Activated CD8-positive, alpha-beta memory T cell treated with anti-CD3 and anti-CD28 coated beads, Interleukin-2, amount 50 U/mL, for 1 hour (primary cell): Measurements from ENCODE around the gene KIF19.

ENCODE experiments used
- DNase-seq: peaks from one replicate; pipeline ENCODE4 v3.0.0-alpha.2; 2020; ENCODE audit errors: extremely low read depth

KIF19 gene

DNA sequence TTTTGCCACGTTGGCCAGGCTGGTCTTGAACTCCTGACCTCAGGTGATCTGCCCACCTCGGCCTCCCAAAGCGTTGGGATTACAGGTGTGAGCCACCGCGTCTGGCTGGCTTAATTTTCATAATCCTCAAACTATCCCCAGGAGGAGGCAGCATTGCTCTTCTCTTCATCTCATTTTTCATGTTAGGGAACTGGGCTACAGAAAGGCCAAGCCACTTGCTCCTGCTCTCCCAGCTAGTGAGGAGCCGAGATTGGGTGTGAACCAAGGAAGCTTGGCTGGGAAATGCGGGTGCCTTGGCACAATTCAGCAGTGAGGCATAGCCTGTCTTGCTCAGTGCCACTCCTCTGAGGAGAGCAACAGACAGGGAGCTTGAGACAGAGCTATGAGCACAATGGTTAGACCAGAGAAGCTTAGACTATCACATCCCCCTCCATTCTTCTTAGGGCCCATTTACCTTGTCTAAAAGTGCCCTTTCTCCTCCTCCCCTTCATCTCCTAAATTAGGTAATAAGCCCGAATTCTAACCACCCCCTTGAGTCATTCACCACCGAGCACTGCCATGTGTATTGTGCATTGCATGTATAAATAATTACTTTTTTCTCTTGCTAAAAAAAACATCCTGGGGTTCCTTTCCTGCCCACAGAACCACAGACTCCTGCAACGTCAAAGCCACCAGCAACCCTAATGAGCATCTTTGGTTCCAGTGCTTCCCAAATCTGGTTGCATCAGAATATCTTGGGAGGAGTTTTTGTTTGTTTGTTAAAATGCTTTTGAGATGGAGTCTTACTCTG, 20.0 kb upstream of the KIF19 start:
- no peak for DNase-seq

DNA sequence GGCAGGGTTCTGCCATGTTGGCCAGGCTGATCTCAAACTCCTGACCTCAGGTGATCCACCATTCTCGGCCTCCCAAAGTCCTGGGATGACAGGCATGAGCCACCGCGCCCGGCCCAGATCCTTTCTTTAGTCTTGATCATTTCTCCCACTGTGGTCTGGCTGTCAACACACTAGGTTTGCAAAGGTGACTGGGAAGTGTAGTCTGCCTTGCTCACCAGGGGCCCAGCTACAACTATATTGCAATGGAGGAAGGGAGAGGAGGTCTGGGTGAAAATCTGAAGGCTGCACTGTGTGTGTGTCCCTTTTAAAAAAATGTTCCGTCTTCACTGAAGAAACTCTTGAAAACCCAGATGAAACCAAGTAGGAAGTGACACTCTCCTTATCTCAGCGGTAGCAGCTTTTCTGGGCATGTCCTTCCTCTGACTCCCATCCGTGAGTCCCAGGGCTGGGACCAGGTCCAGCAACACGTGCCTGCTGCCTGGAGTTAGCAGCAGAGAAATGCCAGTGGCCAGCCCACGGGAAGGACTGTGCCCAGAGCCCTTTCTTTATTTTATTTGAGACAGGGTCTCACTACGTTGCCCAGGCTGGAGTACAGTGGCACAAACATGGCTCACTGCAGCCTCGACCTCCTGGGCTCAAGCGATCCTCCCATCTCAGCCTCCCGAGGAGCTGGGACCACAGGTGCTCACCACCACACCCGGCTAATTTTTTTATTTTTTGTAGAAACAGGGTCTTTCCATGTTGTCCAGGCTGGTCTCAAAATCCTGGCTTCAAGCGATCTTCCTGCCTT, 17.8 kb upstream of the KIF19 start:
- no peak for DNase-seq

DNA sequence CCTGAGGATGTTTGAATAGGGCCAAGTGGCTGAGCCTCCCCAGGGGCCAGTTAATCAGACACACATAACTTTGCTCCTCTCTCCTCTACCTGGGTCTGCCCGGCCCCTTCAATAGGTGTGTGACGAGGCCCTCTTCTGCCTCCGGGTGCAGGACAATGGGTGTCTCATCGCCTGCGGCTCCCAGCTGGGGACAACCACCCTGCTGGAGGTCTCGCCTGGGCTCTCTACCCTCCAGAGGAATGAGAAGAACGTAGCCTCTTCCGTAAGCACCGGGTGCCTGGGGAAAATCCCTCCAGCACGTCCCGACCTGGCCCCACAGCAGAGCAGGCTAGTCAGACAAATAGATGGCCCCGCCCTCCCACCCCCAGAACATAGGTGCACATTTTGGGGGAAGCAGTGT, 16.1 kb upstream of the KIF19 start:
- no peak for DNase-seq

DNA sequence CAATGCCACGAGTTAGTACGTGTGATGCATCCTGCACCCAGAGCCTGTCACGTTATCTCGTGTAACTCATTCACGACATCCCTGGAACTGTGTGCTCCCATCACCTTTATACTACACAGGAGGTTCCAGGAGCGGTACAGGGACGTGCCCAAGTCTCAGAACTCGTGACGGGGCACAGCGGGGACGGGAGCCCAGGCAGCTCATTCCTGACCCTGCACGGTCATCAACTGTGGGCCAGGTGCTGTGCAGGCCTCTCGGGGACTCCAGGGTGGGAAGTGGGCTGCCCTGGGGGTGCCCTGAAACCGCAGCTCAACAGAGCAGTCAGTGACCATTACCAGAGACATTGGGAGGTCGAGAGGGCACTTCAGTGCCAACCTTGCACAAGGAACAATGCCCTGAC, 11.1 kb upstream of the KIF19 start:
- no peak for DNase-seq

DNA sequence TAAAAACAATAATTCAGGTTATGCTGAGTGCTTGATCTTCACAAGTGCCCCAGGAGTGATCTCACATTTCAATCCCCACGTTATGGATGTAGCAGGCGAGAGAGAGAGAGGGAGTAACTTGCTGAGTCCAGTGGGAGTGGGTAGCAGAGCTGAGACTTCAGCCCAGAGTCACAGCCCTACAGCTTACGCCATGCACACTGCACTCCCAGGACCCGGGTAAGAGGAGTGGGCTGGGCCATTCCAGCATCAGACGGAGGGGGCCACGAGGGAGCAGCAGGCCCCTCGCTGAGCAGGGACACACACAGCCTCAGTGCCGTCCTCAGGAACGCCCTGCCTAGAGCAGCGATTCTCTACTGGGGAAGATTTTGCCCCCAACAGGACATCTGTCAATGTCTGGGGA, 9.8 kb upstream of the KIF19 start:
- DNase-seq, result no peak

DNA sequence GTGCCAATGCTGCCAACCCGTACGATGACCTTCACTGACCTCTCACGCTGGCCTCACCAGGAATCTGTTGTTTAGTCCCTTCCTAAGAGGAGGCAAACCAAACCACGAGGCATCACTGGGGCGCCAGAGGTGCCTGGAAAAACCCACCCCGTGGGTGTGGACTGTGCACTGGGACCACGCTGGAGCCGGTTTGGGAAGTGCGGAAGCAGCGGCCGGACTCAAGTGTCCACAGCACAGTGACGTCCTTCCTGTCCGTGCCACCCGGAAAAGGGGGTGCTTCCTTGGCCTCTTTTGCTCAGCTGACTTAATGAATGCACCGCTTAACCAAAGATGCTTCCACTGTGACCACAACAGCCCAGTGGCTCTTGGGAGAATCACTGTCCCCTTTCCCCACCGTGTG, 9.0 kb upstream of the KIF19 start:
- no peak for DNase-seq

DNA sequence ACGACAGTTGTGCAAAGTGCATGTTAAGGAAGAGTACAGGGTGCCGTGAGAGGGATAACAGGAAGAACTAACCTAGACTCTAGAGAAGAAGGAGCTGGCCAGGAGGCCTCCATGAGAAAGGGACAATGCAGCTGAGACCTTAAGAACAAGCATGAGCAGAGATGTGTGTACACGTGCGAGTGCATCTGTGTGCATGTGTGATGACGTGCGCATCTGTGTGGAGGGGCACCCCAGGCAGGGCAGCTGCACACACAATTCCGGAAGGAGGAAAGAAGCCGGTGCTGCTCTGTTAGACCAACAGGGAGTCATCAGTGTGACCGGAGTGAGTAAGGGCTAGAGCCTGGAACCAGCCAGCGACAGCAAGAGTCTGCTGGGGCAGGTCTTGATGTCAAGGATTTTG, 7.6 kb upstream of the KIF19 start:
- DNase-seq, result no peak

DNA sequence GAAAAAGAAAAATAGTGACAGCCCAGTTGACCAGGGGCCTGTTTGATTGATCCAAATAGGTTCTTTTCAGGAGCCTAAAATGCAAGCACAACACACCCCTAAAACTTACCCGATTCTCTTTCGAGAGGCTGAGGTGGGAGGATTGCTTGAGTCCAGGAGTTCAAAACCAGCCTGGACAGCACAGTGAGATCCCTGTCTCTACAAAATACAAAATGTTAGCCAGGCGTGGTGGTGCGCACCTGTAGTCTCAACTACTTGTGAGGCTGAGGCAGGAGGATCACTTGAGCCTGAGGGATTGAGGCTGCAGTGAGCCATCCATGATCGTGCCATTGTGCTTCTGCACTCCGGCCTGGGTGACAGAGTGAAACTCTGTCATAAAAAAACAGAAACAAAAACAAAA, 1.5 kb upstream of the KIF19 start:
- DNase-seq, result no peak

DNA sequence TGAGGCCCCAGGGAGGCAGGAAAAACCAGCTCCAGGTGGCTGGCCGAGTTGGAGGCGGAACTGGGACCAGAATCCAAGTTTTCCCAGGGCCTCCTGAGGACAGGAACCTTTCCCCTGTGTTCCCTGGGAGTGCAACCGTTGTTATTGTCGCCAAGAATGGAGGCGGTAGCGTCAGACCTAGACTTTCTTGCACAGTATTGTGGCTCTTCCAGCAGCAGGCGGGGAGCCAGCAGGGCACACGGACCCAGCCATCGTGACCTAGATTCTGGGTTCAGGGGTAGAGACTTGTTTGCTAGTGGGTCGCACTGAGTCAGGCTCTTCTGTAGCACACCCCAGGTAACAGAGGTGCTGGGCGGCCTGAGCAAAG, 667 bp upstream of the KIF19 start:
- no peak for DNase-seq

DNA sequence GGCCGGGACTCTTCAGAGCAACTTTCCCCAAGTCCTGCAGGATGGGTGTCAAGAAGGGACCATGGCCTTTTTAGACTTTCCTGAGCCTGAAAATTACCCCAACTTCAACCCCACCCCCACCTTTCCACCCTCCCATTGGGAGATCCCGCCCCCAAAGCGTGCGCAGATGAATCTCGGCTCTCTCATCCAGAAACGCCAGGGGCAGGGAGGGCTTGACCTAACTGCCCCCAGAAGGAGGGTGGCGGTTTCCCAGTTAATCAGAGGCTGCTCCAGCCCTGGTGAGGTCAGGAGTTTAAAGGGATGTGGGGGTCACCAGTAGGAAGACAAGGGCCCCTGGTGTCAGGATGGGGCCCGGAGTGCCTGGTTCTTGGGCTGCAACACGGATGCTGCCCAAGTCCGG, 480 bp downstream of the KIF19 start:
- no peak for DNase-seq

DNA sequence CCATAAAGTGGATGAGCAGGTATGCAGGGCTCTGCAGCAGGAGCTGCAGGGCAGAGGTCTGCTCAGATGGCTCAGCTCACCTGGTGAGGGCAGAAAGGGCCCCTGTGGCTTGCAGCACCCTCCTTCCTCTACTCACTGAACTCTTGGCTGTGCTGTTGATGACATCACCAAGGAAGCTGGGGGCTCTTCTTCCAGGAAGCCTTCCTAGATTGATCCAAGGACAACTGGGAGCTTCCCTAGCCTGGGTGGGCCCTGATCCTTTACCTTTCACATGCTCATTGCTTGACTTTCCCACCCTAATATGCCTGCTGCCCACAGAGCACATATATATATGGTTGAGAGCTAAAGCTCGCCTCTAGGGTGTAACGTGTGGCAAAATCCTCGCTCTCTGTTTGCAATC, 2.5 kb downstream of the KIF19 start:
- no peak for DNase-seq

DNA sequence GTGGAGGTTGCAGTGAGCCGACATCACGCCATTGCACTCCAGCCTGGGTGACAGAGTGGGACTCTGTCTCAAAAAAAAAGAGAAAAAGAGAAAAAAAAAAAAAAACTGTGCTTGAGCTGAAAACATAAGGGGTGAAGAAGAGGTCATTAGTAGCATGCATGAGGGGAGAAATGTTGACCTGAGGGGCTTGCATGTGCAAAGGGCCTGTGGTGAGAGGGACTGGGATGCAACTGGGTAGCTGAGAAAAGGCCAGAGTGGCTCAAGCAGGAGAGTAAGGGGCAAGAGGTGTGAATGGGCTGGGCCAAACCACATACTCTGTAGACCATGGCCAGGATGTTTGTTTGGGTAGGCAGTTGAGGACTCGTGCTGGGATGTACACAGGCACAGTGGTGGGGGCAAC, 3.4 kb downstream of the KIF19 start:
- DNase-seq, result no peak

DNA sequence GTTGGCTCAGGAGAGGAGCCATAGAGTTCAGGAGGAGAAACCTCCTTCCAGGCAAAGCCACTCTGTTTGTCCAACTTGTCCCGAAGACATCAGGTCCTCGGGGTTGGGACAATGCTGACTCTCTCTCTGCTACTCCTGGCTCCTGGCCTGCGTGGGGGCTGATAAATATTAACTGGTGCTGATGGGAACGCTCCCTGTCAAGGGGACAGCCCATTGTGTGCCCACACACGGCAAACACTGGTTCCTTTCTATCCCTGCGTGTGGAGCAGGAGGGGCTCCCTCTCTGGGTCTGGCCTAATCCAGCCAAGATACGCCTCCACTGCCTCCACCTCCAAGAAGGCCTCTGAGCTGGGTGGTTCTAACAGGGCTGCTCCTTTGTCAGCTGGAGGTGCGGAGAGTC, 4.4 kb downstream of the KIF19 start:
- no peak for DNase-seq

DNA sequence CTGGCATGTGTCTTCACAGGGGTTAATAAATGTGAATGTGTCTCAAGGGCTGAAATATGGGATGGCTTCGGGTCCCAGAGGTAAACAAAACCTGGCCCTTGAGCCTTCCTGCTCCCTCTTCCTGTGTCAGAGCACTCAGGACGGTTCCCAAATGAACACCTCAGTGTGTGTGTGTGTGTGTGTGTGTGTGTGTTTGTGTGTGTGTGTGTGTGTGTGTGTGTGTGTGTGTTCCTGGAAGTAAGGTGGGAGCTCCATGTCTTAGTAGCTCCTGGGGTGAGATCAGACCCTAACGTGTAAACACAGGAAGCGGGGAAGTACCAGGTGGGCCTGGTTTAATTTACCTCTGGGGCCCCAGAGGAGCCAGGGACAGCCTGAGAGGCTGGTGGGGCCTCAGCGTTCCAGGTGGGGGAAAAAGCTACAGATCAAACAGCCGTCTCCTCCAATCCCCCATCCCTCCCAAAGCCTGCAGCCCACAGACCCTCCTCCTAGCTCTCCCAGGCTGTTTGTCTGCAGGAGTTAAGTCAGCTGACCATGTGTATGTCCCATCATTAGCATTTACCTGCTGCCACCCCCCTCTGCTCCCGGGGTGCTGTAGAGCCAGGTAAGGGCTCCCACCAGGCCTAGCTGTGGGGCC, 6.1 kb downstream of the KIF19 start:
- no peak for DNase-seq

DNA sequence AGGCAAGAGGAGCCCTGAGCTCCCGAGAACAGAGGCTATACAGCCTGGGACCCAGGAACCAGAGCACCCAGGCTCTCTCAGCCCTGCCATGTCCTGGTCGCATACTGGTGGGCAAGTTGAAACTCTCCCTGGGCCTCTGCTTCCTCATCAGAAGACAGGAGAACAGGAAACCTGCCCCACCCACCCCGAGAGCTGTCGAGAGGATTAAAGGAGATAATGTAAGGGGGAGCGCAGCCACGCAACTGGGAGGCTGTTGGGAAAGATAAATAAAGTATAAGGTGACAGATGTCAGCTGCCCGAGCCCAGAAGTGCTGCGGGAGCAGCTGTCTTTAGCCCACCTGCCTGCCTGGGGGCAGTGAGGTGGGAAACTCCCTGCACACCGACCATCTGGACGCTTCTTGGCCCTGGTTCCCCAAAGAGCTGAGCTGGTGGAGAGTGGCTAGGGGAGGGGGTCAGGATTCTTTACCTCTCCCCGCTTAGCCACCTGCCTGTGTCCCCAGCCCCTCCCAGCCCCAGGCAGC, 6.8 kb downstream of the KIF19 start:
- no peak for DNase-seq

DNA sequence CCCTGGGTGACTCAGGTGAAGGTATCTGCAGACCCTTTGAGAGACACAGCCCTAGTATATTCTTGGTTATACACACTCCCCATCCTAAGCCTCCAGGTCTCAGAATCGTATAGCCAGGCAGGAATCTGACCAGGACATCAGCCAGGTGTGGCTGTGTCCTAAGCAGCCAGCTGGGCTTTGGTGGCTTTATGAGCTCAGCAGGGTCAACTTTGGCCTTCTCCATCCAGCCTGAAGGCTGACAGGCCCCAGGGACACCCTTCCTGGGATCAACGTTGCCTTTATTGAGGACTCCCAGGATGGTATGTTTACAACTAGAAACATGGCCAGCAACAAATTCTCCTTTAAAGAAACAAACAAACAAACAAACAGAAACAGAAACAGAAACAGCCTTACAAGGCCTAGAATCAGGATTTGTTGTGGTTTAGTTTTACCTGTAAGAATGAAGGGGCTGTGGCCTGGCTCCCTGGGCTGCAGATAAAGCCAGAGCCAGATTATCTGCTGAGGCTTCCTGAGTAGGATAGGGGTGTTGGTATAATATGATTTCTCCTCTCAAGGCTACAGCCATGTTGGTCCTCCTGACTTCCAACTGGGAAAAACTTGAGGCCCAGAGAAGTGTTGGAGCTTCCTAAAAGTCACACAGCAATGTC, 8.5 kb downstream of the KIF19 start:
- no peak for DNase-seq

DNA sequence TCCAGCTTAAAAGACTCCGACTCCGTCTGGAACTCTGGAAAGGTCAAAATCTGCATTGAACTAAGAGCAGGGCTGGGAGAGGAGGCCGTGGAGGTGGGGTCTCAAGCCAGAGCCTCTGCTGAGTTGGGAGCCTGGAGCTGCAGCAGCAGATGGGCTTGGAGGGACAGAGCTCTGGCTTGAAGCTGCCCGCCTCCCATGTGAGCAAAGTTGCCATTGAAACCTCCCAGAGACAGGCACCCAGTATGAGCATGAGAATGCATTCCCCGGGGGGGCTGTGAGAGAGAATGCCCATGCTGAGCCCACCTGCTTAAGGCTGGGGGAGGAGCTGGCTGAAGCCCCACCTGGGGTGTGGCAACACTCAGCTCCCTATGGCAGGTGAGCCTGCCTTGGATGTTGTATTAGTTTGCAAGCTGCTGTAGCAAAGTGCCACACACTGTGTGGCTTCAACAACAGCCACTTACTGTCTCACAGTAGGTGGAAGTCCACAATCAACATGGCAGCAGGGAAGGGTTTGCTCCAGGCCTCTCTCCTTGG, 9.6 kb downstream of the KIF19 start:
- no peak for DNase-seq

DNA sequence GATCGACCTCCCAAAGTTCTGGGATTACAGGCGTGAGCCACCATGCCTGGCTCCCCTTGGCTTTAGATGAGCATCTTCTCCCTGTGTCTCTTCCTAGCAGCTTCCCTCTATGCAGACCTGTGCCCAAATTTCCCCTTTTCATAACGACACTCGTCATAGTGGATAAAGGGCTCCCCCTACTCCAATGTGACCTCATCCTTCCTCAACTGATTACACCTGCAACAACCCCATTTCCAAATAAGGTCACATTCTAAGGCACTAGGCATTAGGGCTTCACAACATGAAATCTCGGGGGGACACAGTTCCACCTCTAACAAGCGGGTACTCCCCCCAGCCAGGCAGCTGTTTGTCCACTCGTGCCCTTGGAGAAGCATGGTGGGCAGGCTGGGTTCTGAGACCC, 10.3 kb downstream of the KIF19 start:
- no peak for DNase-seq

DNA sequence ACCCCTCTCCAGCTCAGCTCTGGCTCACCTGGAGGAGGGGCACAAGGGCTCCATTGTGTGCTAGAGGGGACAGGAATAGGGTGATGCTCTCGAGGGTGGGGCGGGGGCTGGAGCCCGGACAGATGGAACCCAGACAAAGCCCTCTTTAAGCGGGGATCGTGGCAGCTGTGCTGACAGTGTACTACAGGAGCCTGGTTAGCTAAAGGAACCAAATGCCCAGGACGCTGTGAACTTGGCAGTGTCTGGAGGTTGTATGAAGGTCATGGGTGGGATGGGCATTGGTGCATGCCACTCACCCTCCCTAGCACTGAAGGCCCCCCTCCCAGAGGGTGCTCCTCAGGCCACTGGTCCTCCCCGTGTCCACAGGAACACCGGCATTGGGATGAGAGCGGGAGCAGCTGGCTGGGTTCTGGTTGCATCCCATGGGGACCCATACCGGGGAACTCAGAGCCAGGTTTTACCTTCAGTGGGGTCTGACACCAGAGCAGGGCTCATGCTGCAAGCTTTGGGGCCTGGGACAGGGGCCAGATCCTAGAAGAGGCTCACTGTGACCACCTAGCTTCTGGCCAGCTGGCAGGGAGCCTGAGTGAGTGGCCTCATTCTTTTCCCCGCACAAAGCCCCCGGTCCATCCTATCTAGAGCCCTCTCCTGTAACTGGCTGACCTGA, 11.9 kb downstream of the KIF19 start:
- no peak for DNase-seq

DNA sequence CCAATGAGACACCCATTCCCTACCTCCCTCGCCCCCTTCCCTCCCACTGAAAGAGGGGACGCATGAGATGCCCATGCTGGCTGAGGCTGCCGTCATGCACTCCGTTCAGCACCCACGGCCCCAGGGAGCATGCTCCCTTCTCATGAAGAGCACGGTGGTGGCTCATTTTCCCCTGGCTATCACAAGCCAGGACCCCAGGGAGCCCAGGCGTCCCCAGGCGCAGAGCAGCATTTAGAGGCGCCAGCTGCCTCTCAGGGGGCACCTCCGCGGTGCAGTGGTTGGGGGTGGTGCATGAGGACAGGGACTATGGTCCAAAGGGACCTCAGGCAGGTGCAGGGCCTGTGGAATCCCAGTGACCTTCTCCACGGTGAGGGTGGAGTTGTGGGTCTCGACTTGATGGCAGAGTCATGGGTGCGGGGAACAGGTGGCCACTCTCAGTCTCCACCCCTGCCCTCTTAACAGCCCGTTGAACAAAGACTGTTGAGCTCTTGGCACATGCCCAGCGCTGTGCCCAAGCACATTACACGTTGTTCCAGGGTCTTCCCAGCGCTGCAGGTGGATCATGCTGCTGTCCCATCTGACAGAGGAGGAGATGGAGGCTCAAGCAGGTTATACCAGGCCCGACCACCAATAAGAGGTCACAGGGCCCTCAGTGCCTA, 13.6 kb downstream of the KIF19 start:
- no peak for DNase-seq

DNA sequence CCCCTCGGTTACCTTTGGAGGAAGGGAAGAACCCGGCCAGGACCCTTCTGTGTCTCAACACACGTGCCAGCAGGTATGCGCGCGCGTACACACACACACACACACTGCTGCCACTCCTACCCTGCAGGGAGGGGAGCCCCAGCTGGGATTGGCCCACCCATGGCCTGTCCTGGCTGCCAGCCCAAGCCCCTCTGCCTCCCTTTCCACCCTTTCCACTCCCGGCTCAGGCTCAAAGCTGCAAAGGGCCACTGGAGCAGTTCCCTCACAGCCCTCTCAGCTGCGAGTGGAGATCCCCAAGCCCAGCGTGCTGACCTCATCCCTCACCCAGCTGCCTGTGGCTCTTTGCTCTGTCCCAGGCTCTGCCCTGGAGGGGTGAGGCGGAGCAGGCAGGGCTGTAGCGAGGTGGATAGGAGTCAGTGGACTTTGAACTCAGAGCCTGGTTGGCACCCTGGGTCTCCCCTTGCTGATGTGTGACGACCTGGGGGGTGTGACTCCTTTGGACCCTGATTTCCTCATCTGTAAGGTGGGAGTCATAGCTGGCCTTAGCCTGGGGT, 14.5 kb downstream of the KIF19 start:
- DNase-seq, result no peak
